Upper lobe of left lung (tissue), 6 donors: Measurements from ENCODE around the gene KLHDC8A. TPM values are rescaled to one million over a fixed set of nuclear protein-coding genes. Genes with fewer than 3 reads are reported as not detected.

ENCODE experiments used
- ATAC-seq, 2 donors: fragments of 200-7000 bp; cut with Tn5 transposase; one replicate each; pipeline ENCODE4 v1.9.1; 2022; ENCODE audit warnings: mild to moderate bottlenecking in 2 of 2, moderate library complexity in 2 of 2; ENCODE audit not compliant: low FRiP score in 2 of 2
- DNase-seq, 2 donors: peaks; one replicate each; pipeline ENCODE4 v3.0.0-alpha.2; 2019 to 2020
- H3K27ac ChIP-seq, 4 donors: fragments of 200-600 bp; sonication (generic); one replicate each; pipeline ENCODE4 v1.5.1; 2016 to 2019
- H3K27me3 ChIP-seq, 4 donors: fragments of 200-600 bp; sonication (generic); one replicate each; pipeline ENCODE4 v1.5.1; 2017 to 2019
- H3K36me3 ChIP-seq, 4 donors: fragments of 200-600 bp; sonication (generic); one replicate each; pipeline ENCODE4 v1.5.1; 2016 to 2019
- H3K4me1 ChIP-seq, 4 donors: fragments of 200-600 bp; sonication (generic); one replicate each; pipeline ENCODE4 v1.5.1; 2018 to 2019
- H3K4me3 ChIP-seq, 4 donors: fragments of 200-600 bp; sonication (generic); one replicate each; pipeline ENCODE4 v1.5.1; 2017 to 2019; ENCODE audit warnings: mild to moderate bottlenecking in 2 of 4, moderate library complexity in 1 of 4
- H3K9me3 ChIP-seq, 4 donors: fragments of 200-600 bp; sonication (generic); one replicate each; pipeline ENCODE4 v1.5.1; 2018 to 2019
- CTCF ChIP-seq, 6 experiments: fragments of 450-650 bp in 4 of 6; fragments of 200-600 bp in 2 of 6; sonication (generic) in 2 of 6; IDR thresholded peaks; one replicate each; pipeline ENCODE4 v1.5.1; 2016 to 2019; ENCODE audit warnings: antibody characterized with exemption in 6 of 6
- EP300 ChIP-seq, 4 donors: sonication (generic); formaldehyde crosslinking; IDR thresholded peaks; one replicate each; pipeline ENCODE4 v1.5.1; 2017; ENCODE audit warnings: antibody characterized with exemption in 4 of 4, control low read depth in 2 of 4
- POLR2A ChIP-seq, 4 donors: fragments of 450-650 bp; IDR thresholded peaks; one replicate each; pipeline ENCODE4 v1.5.1; 2016 to 2017; ENCODE audit warnings: antibody characterized with exemption in 4 of 4, mild to moderate bottlenecking in 2 of 4
- POLR2AphosphoS5 ChIP-seq, 2 donors: sonication (generic); formaldehyde crosslinking; IDR thresholded peaks; one replicate each; pipeline ENCODE4 v1.5.1; 2017; ENCODE audit warnings: antibody characterized with exemption in 2 of 2
- WGBS, 2 donors: methylation state at CpG; one replicate each; pipeline ENCODE4 v1.1.5; 2017 to 2018; 5-methylcytosine and 5-hydroxymethylcytosine counted together
- total RNA-seq, 6 donors: library from RNA; depleted of rRNA in 4 of 6; stranded (reverse); fragments of >200 nt in 4 of 6; gene quantifications; one replicate each; pipeline versions ENCODE4 v1.1.0 to v1.2.1, GENCODE V29; 2016 to 2021
- donor health status: DM: no; HTN: no; CAD: no; lungs with moderate emphysema.
- donor health status: DM: no; HTN: yes; CAD: no; lungs with severe emphysema.

The KLHDC8A gene
- total RNA-seq, 6 donors from 2014 or later, result 0.34 to 1.7 (median 0.37) TPM; not detected in 3

- WGBS, 2 donors, result 11 to 19% methylated on average over 3 to 6 of the region's 6 CpGs
- H3K27me3 ChIP-seq, result no peaks in the 10 kb centered on the region
- DNase-seq (peak in 1 of 2 donors; percentile 78), ATAC-seq (peak; percentile 37 to 58)
- peak overlapping the region; percentile 89 to 96 (median 93) for H3K27ac ChIP-seq
- no peak for TF ChIP-seq CTCF (IDR thresholded peaks at IDR 0.05)
- peak; percentile 28 to 74 for TF ChIP-seq POLR2AphosphoS5 (IDR thresholded peaks at IDR 0.05)
- peak in 2 of 4 donors; percentile 28 to 43 for TF ChIP-seq POLR2A (IDR thresholded peaks at IDR 0.05)
- TF ChIP-seq EP300 (IDR thresholded peaks at IDR 0.05), result peak in 1 of 4 donors; percentile 1
- no peaks in the 10 kb centered on the region for H3K36me3 ChIP-seq
- peaks cover 59 to 75% (median 66%) of the 10 kb centered on the region in 4 donors for H3K4me1 ChIP-seq
- H3K9me3 ChIP-seq, result no peaks in the 10 kb centered on the region
- H3K4me3 ChIP-seq, result peak overlapping the region in 3 of 4 donors; percentile 79 to 89 (median 80)
These were observed 37.4 kb downstream of the KLHDC8A start for GRCh38 chr1:205319081-205320018.

GRCh38 chr1:205318231-205318991, 38.3 kb downstream of the KLHDC8A start:
- TF ChIP-seq CTCF (IDR thresholded peaks at IDR 0.05) (no peak), POLR2A (IDR thresholded peaks at IDR 0.05) (no peak), POLR2AphosphoS5 (IDR thresholded peaks at IDR 0.05) (no peak), EP300 (IDR thresholded peaks at IDR 0.05) (no peak)
- H3K36me3 ChIP-seq, result no peaks in the 10 kb centered on the region
- H3K27ac ChIP-seq, result peak overlapping the region; percentile 89 to 96 (median 93)
- H3K4me3 ChIP-seq, result peak overlapping the region in 3 of 4 donors; percentile 13 to 89 (median 79)
- 64 to 74% methylated on average over 6 of the region's 6 CpGs for whole genome bisulfite sequencing, 2 donors
- peaks cover 66 to 84% (median 75%) of the 10 kb centered on the region in 4 donors for H3K4me1 ChIP-seq
- DNase-seq (peak in 1 of 2 donors; percentile 43), ATAC-seq (no peak)
- H3K27me3 ChIP-seq, result no peaks in the 10 kb centered on the region
- no peaks in the 10 kb centered on the region for H3K9me3 ChIP-seq

DNA sequence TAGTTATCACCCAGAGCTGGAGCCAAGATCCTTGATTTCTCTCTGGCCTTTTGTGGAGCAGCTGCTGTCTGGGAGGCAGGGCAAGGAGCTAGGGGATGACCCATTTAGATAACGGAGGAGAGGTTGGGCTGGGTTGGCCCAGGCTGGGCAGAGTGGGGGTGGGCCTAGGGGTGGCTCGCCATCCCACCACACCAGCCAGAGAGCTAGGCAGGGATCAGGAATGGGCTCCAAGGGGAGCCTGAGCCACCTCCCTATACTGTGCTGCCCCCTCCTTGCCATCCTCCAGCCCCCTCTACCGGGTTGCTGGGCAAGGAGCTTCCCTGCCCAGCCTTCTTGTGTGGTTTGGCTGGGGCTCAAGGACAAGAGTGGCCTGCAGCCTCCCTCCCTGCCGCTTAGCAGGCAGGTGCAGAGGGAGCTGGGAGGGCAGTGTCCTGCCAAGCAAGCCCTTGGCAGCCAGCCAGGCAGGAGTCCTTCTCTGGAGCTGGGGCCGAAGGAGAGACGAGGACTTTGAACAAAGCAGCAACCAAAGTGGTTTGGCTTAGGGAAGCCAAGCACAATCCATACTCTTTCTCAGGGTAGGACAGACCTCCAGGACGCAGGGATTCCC, 39.3 kb downstream of the KLHDC8A start:
- Histone ChIP-seq H3K9me3 (no peaks in the 10 kb centered on the region), H3K4me3 (peak overlapping the region in 1 of 4 donors; percentile 6), H3K4me1 (peaks cover 76 to 89% (median 84%) of the 10 kb centered on the region in 4 donors), H3K27ac (peak overlapping the region; percentile 89 to 96 (median 93)), H3K36me3 (no peaks in the 10 kb centered on the region), H3K27me3 (no peaks in the 10 kb centered on the region)
- DNase-seq (peak; percentile 79 to 93), ATAC-seq (peak in 1 of 2 donors; percentile 72)
- WGBS, 2 donors, result 36 to 42% methylated on average over 2 to 7 of the region's 7 CpGs
- TF ChIP-seq POLR2A (IDR thresholded peaks at IDR 0.05), result peak in 1 of 4 donors; percentile 24
- TF ChIP-seq POLR2AphosphoS5 (IDR thresholded peaks at IDR 0.05), result peak; percentile 39 to 62
- TF ChIP-seq EP300 (IDR thresholded peaks at IDR 0.05), result peak in 1 of 4 donors; percentile 8
- peak in 2 of 6 experiments; percentile 5 to 7 for TF ChIP-seq CTCF (IDR thresholded peaks at IDR 0.05)

DNA sequence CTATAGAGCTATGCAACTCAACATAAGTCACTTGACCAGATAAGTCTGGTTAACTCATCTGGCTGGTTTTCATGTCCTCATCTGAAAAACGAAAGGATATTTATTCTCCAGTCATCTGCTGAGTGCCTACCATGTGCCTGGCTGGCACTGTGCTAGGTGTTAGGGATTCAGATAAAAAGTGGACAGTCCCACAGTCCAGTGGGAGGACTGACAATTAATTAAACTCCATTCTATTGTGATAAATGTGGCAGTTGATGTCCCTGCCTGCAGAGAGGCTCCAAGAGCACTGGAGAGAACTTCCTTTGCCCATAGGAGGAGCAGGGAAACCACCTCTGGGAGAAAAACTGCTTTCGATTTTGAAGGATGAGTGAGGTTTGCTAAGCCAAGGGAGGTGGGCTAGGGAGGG, 40.6 kb downstream of the KLHDC8A start:
- Histone ChIP-seq H3K27me3 (no peaks in the 10 kb centered on the region), H3K27ac (peak overlapping the region; percentile 24 to 96 (median 93)), H3K9me3 (no peaks in the 10 kb centered on the region), H3K4me1 (peaks cover 80 to 85% (median 82%) of the 10 kb centered on the region in 4 donors), H3K36me3 (peaks cover 0 to 6% (median 3%) of the 10 kb centered on the region in 4 donors), H3K4me3 (no peak overlapping the region)
- ATAC-seq (no peak), DNase-seq (no peak)
- WGBS, 2 donors, result 27 to 45% methylated on average over 2 of the region's 2 CpGs
- no peak for TF ChIP-seq POLR2AphosphoS5 (IDR thresholded peaks at IDR 0.05)
- TF ChIP-seq EP300 (IDR thresholded peaks at IDR 0.05), result no peak
- no peak for TF ChIP-seq POLR2A (IDR thresholded peaks at IDR 0.05)
- no peak for TF ChIP-seq CTCF (IDR thresholded peaks at IDR 0.05)
